ENCODE measurements around the gene SIX5.

The SIX5 gene

GRCh38 chr19:45782162-45782691 lies 13.2 kb upstream of the SIX5 start, which contains the start of gene DMPK:
TSS of gene DMPK (minus strand) at chr19:45782490. CDS start at chr19:45782352, 138 bp downstream.
- TF ChIP-seq, protein P1, sequence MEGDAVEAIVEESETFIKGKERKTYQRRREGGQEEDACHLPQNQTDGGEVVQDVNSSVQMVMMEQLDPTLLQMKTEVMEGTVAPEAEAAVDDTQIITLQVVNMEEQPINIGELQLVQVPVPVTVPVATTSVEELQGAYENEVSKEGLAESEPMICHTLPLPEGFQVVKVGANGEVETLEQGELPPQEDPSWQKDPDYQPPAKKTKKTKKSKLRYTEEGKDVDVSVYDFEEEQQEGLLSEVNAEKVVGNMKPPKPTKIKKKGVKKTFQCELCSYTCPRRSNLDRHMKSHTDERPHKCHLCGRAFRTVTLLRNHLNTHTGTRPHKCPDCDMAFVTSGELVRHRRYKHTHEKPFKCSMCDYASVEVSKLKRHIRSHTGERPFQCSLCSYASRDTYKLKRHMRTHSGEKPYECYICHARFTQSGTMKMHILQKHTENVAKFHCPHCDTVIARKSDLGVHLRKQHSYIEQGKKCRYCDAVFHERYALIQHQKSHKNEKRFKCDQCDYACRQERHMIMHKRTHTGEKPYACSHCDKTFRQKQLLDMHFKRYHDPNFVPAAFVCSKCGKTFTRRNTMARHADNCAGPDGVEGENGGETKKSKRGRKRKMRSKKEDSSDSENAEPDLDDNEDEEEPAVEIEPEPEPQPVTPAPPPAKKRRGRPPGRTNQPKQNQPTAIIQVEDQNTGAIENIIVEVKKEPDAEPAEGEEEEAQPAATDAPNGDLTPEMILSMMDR (IDR thresholded peaks at IDR 0.05; ENCODE audit: low read depth, low read length, poor library complexity, severe bottlenecking): no peak
- no peak for TF ChIP-seq EZH2phosphoT487 (IDR thresholded peaks at IDR 0.05; ENCODE audit: borderline replicate concordance, low read length)
- H3F3A ChIP-seq (ENCODE audit: control insufficient read depth, insufficient read depth): peaks cover 5% of the 10 kb centered on the region; the same call in 1 of the 2 replicates
- no peaks in the 10 kb centered on the region for H3K9me3 ChIP-seq (ENCODE audit: control insufficient read depth, insufficient read depth, low read length)
- peaks cover 30% of the 10 kb centered on the region; the same call in 1 of the 2 replicates for H3K36me3 ChIP-seq (ENCODE audit: control insufficient read depth, low read length)
- H3K27me3 ChIP-seq (ENCODE audit: control insufficient read depth, low read length): no peaks in the 10 kb centered on the region
- H3K4me2 ChIP-seq (ENCODE audit: low read length): no peak within 1 kb of the TSS
- H3K4me3 ChIP-seq (ENCODE audit: low read length): no peak within 1 kb of the TSS
- H3K9me2 ChIP-seq (replicated peaks; ENCODE audit: control insufficient read depth, low read length): no peaks in the 10 kb centered on the region
- no peak within 1 kb of the TSS for H3K27ac ChIP-seq (ENCODE audit: low read depth, low read length)
- peaks cover 18% of the 10 kb centered on the region for H4K20me1 ChIP-seq (ENCODE audit: control insufficient read depth, insufficient read depth, low read depth, low read length)
- no peaks in the 10 kb centered on the region for H3K79me2 ChIP-seq (ENCODE audit: control insufficient read depth, low read length)
- H3K4me1 ChIP-seq (ENCODE audit: control insufficient read depth, low read length): peaks cover 19% of the 10 kb centered on the region

- H3K4me1 ChIP-seq (ENCODE audit: control insufficient read depth, low read length): peaks cover 19% of the 10 kb centered on the region
- no peak overlapping the region for H3K4me2 ChIP-seq (ENCODE audit: low read length)
- TF ChIP-seq, protein P1 (IDR thresholded peaks at IDR 0.05; ENCODE audit: low read depth, low read length, poor library complexity, severe bottlenecking): no peak
- no peak for TF ChIP-seq EZH2phosphoT487 (IDR thresholded peaks at IDR 0.05; ENCODE audit: borderline replicate concordance, low read length)
- H3F3A ChIP-seq (ENCODE audit: control insufficient read depth, insufficient read depth): peaks cover 5% of the 10 kb centered on the region; the same call in 1 of the 2 replicates
- no peaks in the 10 kb centered on the region for H3K9me2 ChIP-seq (replicated peaks; ENCODE audit: control insufficient read depth, low read length)
- H3K27ac ChIP-seq (ENCODE audit: low read depth, low read length): no peak overlapping the region
- H3K9me3 ChIP-seq (ENCODE audit: control insufficient read depth, insufficient read depth, low read length): no peaks in the 10 kb centered on the region
- peaks cover 29% of the 10 kb centered on the region; the same call in 1 of the 2 replicates for H3K36me3 ChIP-seq (ENCODE audit: control insufficient read depth, low read length)
- H3K27me3 ChIP-seq (ENCODE audit: control insufficient read depth, low read length): no peaks in the 10 kb centered on the region
- no peak overlapping the region for H3K4me3 ChIP-seq (ENCODE audit: low read length)
- peaks cover 18% of the 10 kb centered on the region for H4K20me1 ChIP-seq (ENCODE audit: control insufficient read depth, insufficient read depth, low read depth, low read length)
- no peaks in the 10 kb centered on the region for H3K79me2 ChIP-seq (ENCODE audit: control insufficient read depth, low read length)
Measured at GRCh38 chr19:45781214-45782161, 12.4 kb upstream of the SIX5 start.

GRCh38 chr19:45780448-45781213 lies 11.6 kb upstream of the SIX5 start:
- Histone ChIP-seq H3K36me3 (ENCODE audit: control insufficient read depth, low read length) (peaks cover 25% of the 10 kb centered on the region; the same call in 1 of the 2 replicates), H3K4me3 (ENCODE audit: low read length) (no peak overlapping the region), H3K9me3 (ENCODE audit: control insufficient read depth, insufficient read depth, low read length) (no peaks in the 10 kb centered on the region), H3F3A (ENCODE audit: control insufficient read depth, insufficient read depth) (peaks cover 5% of the 10 kb centered on the region; the same call in 1 of the 2 replicates), H3K79me2 (ENCODE audit: control insufficient read depth, low read length) (no peaks in the 10 kb centered on the region), H3K27ac (ENCODE audit: low read depth, low read length) (no peak overlapping the region), H3K27me3 (ENCODE audit: control insufficient read depth, low read length) (no peaks in the 10 kb centered on the region), H3K4me1 (ENCODE audit: control insufficient read depth, low read length) (peaks cover 19% of the 10 kb centered on the region), H3K9me2 (replicated peaks; ENCODE audit: control insufficient read depth, low read length) (no peaks in the 10 kb centered on the region), H3K4me2 (ENCODE audit: low read length) (no peak overlapping the region), H4K20me1 (ENCODE audit: control insufficient read depth, insufficient read depth, low read depth, low read length) (peaks cover 18% of the 10 kb centered on the region)
- TF ChIP-seq, protein P1 (IDR thresholded peaks at IDR 0.05; ENCODE audit: low read depth, low read length, poor library complexity, severe bottlenecking): no peak
